GM08714 (cell line): ENCODE data around the gene LUM.

Experiments used
- H3K4me3 ChIP-seq: fragments of 200-500 bp; sonication (Bioruptor generic); 2 replicates; pipeline ENCODE4 v1.5.1; 2014; ENCODE audit warnings: mild to moderate bottlenecking, low read length, inconsistent platforms
- ZNF274 ChIP-seq: IDR thresholded peaks from 2 replicates; pipeline ENCODE4 v1.6.1; 2012; ENCODE audit warnings: mild to moderate bottlenecking, low read depth, low read length

The LUM gene, protein sequence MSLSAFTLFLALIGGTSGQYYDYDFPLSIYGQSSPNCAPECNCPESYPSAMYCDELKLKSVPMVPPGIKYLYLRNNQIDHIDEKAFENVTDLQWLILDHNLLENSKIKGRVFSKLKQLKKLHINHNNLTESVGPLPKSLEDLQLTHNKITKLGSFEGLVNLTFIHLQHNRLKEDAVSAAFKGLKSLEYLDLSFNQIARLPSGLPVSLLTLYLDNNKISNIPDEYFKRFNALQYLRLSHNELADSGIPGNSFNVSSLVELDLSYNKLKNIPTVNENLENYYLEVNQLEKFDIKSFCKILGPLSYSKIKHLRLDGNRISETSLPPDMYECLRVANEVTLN

DNA sequence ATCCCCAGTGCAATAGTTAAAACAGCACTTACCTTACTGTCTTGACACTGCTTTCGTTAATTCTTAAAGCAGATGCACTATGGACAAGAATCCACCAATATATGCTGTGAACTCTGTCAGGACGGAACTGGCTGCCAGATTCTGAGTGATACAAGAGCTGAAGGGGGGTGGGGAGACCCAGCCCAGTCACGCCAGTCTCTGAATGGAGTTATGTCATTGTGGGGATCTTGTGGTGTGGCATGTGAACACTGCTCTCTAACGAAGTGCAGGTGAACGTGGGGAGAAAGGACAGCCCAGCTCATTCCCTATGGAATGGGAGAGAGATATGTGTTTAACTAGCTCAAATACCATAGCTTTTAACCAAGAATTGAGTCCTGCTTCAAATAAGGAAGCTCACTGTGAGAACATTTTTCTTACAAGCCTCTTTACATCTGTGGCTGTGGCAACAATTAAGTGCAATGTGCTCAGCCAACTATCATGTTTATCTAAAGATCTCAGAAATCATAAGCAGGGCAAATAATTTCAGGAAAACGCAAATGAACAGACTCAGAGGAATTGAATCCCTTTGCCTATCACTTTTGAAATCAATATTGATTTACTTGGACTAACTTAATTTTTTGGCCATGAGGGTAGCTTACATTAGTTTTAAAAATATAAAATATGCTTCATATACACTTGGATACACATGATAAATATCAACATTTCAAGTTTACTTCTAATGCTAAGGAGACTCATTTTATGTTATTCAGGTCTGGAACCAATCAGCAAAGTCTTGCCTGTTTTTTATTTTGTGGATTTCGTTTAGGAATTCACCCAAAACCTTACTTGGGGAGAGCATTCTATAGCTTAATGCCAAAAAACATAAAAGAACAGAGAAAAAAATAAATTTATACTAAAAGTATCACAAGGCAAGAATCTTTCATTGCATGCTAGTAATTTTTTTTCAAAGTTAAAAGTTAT lies at the start of gene LUM:
LUM (minus strand) TSS at position 129 of the 960 bp plus-strand sequence. CDS start 2,515 bp downstream, outside the sequence.
- TF ChIP-seq ZNF274: no peak
- H3K4me3 ChIP-seq: no peak within 1 kb of the TSS

DNA sequence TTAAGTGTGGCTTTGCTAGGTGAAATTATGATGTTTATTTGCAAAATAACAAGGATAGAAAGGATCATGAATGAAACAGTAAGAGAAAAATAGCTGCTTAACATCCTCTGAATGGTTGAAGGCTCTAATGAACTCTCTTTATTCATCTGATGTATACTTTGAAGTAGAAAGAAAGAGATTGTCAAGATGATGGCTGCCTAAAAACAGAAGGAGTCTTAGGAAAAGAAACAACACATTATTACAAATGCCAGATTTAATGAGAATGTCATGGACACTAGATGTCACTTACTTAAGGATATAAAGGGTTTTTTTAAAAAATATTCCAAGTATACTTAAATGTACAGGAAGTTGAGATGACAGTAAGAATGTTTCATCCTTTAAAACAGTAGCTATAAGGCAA lies 49.7 kb upstream of the LUM start:
- no peak for TF ChIP-seq ZNF274
- no peak overlapping the region for H3K4me3 ChIP-seq

DNA sequence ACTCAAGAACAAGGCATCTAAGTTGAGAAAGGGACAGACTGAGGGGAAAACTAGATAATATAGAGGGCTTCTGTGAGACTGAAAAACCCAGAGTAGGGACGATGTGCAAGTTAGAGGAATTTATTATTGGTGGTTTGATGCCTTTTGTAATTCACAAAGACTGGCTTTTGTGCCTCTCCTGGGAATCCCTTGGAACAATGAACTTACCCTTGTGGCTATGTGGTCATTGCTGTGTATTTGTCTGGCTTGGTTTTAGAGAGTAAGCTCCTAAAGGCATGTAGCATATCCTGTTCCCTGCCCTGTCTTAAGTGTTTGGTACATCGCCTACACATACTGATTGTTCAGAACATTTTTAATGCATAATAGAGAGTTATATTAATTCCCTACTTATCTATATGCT lies 44.7 kb upstream of the LUM start:
- no peak for TF ChIP-seq ZNF274
- no peak overlapping the region for H3K4me3 ChIP-seq

DNA sequence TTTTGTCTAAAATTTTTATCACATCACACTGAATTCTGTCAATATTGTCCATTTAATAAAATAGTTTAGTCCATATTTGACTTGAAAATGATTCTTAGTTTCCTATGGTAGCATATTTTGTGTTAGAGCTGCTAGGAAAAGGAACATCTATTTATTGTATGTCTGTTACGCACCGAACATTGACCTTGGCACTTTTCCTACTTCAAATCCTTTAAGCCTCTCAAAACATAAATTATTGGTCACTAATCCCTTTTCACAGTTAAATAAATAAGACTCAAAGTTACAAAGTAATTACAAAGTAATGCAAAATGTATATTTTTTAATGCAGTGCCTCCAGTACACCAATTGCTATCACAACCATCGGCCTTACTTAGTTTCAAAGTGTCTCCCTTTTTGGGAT lies 42.8 kb upstream of the LUM start:
- no peak overlapping the region for H3K4me3 ChIP-seq
- no peak for TF ChIP-seq ZNF274

DNA sequence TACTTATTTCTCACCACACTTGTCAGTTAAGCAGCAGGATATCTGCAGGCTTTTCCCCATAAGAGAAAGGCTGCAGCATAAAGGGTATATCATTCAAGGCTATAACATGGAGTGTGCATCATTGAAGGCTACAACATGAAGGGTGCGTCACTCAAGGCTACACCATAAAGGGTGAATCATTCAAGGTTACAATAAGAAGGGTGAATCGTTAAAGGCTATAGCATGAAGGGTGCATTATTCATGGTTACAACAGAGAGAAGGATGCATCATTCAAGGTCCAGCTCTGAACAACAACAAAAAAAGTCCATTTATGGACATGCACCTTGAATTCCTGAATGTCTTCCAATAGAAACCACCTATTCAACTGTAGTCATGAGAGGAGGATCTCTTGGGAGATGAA lies 32.8 kb upstream of the LUM start:
- no peak for TF ChIP-seq ZNF274
- no peak overlapping the region for H3K4me3 ChIP-seq

DNA sequence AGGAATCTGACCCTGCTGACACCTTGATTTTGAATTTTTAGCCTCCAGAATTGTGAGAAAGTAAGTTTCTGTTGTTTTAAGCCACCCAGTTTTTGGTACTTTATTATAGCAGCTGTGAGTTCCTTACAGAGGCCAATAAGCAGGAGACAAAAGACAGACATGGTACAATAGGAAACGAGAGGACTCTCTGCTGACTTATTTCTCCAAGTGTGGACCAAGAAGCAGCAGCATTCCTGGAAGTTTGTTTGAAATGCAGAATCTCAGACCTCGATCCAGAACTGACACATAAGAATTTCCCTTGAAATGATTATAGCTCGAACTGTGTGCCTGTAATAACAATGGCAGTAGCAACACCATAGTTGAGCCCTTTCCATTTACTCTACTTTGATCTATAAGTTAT lies 31.9 kb upstream of the LUM start:
- no peak overlapping the region for H3K4me3 ChIP-seq

DNA sequence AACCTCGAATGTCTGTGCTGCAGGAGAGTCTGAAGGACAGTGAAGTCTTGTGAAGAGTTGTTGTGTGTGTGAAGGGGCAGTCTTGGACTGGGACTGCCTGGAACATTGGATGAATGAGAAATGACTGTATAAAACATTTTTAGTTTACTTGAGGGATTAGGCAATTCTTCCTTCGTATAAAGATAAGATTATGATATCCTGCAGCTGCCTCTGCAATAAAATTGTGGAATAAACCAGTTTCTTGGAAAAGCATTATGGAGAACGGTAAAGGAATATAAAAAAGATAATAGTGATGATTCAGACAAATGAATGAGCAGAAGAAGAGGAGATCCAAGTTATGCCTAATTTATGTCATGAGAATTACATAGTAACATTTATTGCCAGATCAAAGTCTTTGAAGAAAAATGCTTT lies 30.9 kb upstream of the LUM start:
- H3K4me3 ChIP-seq: no peak overlapping the region
- TF ChIP-seq ZNF274: no peak

More for the DNA sequence above, 31.9 kb upstream of the LUM start:
- no peak for TF ChIP-seq ZNF274

DNA sequence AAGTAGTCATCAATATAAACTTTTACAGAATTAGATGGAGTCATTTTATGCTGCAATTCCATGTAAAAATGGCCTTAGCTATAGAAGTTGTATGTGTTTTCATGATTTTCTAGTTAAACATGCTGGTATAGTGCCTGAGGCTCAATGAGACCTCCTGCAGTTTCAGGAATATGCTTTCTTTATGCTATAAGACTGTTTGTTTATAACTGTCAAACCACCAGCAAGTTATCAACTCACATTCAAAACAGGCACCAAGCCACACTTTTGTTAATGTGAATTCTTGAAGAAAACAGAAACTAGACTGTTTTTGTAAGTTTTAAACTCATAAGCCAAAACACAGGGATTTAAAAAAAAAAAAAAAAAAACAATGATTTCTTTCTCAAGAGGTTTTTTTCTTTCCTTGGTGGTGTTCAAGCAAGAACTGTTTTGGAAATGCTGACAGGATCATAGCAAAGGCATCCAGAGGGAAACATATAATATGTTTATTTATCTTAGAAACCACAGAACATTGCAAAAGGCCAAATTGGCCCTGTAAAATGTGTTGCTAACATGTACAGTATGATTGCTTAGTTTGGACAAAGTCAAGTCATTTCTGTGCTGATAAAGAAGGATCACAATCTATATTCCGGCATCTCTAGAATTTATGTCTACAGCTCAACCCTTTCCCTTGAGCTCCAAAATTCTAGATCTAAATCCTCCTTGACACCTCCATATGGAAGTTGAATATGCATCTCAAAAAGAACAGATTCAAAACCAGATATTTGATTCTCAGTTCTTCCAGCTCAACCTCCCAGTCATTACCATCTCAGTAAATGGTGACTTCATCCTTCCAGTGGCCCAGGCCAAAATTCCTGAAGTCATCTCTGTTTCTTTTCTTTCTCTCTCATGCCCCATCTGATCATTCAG lies 29.0 kb upstream of the LUM start:
- H3K4me3 ChIP-seq: no peak overlapping the region
- no peak for TF ChIP-seq ZNF274

DNA sequence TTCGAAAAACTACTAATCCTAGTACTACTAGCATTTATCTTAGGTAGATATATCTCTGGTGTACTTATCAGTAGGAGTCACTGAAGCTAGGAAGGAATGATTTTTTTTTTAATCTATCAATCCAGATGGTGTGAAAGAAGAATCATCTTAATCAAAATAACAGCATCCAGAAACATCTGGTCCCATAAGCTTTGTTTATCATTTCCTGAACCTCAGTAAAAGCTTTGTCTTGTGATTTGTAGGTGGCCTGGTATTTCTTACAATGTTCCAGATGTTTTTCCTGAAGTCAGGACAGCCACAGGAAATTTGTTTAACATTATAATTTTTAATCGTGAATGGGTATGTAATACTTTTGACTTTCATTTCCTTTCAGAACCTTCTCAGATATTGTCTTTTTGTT lies 28.0 kb upstream of the LUM start:
- H3K4me3 ChIP-seq: no peak overlapping the region
- no peak for TF ChIP-seq ZNF274

DNA sequence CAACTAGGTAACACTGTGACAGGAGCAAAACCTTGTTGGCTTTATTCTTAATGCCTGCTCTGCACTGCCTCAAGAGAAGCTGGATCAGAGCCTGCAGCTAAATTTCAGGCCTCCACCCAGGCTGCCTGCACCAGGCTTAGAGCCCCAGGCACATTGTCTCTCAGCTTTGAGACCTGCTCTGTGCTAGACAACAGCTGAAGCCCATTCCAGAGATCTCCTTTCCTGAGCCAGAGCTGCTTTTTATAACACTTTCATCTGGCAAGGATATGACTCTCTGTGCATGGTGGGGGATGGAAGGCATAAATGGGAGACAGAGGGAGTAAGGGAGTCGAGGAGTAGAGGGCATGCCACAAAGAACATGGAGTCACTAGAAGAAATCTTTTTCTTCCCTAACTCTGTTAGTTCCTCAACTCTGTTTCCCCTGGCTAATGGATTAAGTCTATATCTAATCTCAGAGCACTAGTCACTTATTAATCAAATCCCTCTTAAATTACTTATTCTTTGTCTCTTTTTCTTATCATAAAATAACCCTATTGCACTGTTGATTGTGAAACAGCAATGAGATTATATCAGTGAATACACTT lies 27.1 kb upstream of the LUM start:
- H3K4me3 ChIP-seq: no peak overlapping the region
- no peak for TF ChIP-seq ZNF274

DNA sequence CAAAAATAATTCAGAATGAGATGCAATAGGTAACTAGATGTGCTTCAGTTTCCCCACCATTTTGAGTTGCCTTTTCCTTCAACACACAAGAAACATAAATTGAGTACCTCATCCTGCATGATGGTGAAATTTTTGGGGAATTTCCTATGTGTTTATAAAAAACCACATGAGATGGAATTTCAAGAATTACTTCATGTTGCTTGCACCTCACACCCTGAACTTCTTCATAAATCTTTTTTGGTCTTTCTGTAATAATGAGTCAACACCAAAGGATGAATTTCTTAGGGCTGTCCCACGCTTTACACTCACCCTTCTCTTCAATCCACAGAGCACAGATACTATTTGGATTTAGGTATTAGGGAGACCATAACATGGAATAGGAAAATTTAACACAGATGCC lies 22.6 kb upstream of the LUM start:
- no peak for TF ChIP-seq ZNF274

DNA sequence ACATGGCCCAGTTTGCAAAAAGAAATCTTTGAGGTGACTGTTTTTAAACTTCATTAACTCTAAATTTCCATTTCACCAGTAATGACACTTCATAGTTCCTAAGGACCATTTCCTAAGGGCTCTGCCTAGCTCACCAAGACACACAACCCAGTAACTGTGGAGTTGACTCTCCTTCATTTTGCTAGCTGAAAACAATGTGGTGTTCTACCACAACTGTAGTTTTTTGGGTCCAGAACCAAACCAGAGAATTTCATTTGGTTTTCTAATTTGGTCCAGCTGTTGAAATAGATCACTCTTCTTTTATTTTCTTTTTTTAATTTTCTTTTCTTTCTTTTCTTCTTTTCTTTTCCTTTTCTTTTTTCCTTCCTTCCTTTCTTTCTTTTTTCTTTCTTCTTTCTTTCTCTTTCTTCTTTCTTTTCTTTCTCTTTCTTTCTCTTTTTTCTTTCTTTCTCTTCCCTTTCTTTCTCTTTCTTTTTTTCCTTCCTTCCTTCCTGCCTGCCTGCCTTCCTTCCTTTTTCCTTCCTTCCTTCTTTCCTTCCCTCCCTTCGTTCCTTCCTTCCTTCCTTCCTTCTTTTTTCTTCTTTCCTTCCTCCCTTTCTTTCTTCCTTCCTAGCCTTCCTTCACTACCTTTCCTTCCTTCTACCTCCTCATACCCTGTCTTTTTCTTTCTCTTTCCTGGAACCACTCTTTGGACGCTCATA lies 18.5 kb upstream of the LUM start:
- H3K4me3 ChIP-seq: no peak overlapping the region
- no peak for TF ChIP-seq ZNF274

More for the DNA sequence above, 22.6 kb upstream of the LUM start:
- H3K4me3 ChIP-seq: no peak overlapping the region

DNA sequence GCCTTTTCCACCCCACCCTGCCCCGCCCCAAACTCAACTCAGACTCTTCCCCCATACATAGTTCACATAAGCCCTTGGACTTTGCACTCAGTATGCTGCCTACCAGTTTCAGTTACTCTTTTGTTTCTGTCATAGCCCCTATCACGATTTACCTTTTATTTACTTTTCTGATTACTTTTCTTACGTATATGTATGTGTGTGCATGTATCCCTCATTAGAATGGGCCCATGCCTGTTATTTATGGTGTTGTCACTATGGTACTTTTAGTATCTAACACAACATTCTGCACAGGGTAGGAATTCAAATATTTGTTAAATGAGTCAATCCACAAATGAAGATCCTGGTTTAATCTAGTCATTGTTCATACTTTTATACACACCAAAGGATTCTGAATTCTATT lies 16.5 kb upstream of the LUM start:
- TF ChIP-seq ZNF274: no peak

More for the DNA sequence above, 16.5 kb upstream of the LUM start:
- no peak overlapping the region for H3K4me3 ChIP-seq
